Natural killer cell (primary cell): ENCODE data around the gene NRXN2. TPM values are rescaled to one million over a fixed set of nuclear protein-coding genes. Genes with fewer than 3 reads are reported as not detected.
"Not testable (repeated sequence)": the region's sequence is repeated elsewhere in the genome, so short reads cannot be mapped to it uniquely, and the experiment has no call there.

Experiments
- ATAC-seq, 3 donors: fragments of 150-1000 bp in 2 of 3; fragments of 200-7000 bp in 1 of 3; cut with Tn5 transposase; 1 replicate in 1 of 3; 2 replicates in 2 of 3; pipeline ENCODE4 v1.10.0; 2021; ENCODE audit warnings: mild to moderate bottlenecking in 2 of 3, moderate library complexity in 2 of 3
- DNase-seq, 2 donors: peaks; one replicate each; pipeline versions ENCODE4 v3.0.0 to v3.0.0-alpha.2; 2013 to 2021; ENCODE audit warnings: mixed read lengths in 1 of 2
- H3K27ac ChIP-seq: one replicate; pipeline ENCODE4 v1.5.1; 2013; ENCODE audit warnings: mild to moderate bottlenecking, low read length
- H3K27me3 ChIP-seq: one replicate; pipeline ENCODE4 v1.6.1; 2013; ENCODE audit warnings: low read length; ENCODE audit not compliant: control insufficient read depth, insufficient read depth
- H3K36me3 ChIP-seq: one replicate; pipeline ENCODE4 v1.6.1; 2013; ENCODE audit warnings: low read length; ENCODE audit not compliant: control insufficient read depth, insufficient read depth
- H3K4me1 ChIP-seq: one replicate; pipeline ENCODE4 v1.6.1; 2013; ENCODE audit warnings: low read length; ENCODE audit not compliant: control insufficient read depth, insufficient read depth
- H3K4me3 ChIP-seq: one replicate; pipeline ENCODE4 v1.5.1; 2013; ENCODE audit warnings: low read length
- H3K9me3 ChIP-seq: one replicate; pipeline ENCODE4 v1.6.1; 2013; ENCODE audit warnings: low read length; ENCODE audit not compliant: control insufficient read depth, insufficient read depth
- H3K27ac Mint-ChIP-seq, 2 donors: one replicate each; pipeline ENCODE4 v1.8.0; 2022; ENCODE audit warnings: mild to moderate bottlenecking in 2 of 2, mixed read lengths in 2 of 2, moderate library complexity in 1 of 2
- H3K27me3 Mint-ChIP-seq, 2 donors: one replicate each; pipeline ENCODE4 v1.8.0; 2022; ENCODE audit warnings: low read depth in 2 of 2, mixed read lengths in 2 of 2
- H3K36me3 Mint-ChIP-seq: one replicate; pipeline ENCODE4 v1.8.0; 2022; ENCODE audit warnings: mixed read lengths
- H3K4me1 Mint-ChIP-seq, 2 donors: one replicate each; pipeline ENCODE4 v1.8.0; 2022; ENCODE audit warnings: mixed read lengths in 2 of 2
- H3K4me3 Mint-ChIP-seq: one replicate; pipeline ENCODE4 v1.8.0; 2022; ENCODE audit warnings: mild to moderate bottlenecking, moderate library complexity, mixed read lengths
- H3K9me3 Mint-ChIP-seq, 2 donors: one replicate each; pipeline ENCODE4 v1.8.0; 2022; ENCODE audit warnings: mixed read lengths in 2 of 2
- WGBS: methylation state at CpG from one replicate; pipeline ENCODE4 v1.1.7; 2013; ENCODE audit warnings: missing lambda C conversion rate; ENCODE audit not compliant: insufficient coverage; 5-methylcytosine and 5-hydroxymethylcytosine counted together
- intact Hi-C: fragments of 100-400 bp; cut with micrococcal nuclease; formaldehyde crosslinking; loops from one replicate; pipeline ENCODE4 v1.14.2; 2022
- total RNA-seq, 4 donors: library from RNA; stranded (reverse); fragments of 120-200 nt in 1 of 4; gene quantifications; one replicate each; pipeline versions ENCODE4 v1.2.3 to v1.2.4, GENCODE V29; 2013 to 2022
- TF ChIP-seq, protein P1 (sequence below): fragments of 200-600 bp; IDR thresholded peaks from one replicate; pipeline ENCODE4 v1.8.0; 2022; ENCODE audit warnings: antibody characterized with exemption

Gene NRXN2
- total RNA-seq, 3 donors from 2014 or later (not counting 1 experiment from before 2014, with no cell fraction given) = 2.9 to 9.6 (median 7.7) TPM

DNA sequence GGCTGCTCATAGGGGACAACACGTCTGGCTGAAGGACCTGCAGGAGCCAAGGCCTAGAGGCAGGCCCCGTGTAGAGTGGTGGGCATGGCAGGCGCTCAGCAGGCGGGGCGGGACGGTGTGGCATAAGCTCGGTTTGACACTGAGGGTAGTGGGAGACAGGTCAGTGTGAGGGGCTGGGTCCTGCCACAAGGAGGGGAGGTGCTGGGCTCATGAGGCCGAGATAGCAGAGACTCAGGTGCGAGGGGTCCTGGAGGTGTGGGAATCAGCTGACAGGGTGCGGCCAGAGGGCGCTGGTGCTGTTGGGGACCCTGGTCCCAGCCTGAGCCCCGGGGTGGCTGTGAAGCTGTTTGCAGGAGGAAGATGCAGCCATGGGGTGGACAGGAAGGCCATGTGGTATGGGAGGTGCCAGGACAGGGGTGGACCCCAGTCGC, 125.3 kb downstream of the NRXN2 start:
- Mint-ChIP-seq H3K36me3 (no peaks in the 10 kb centered on the region), H3K4me3 (no peak overlapping the region), H3K9me3 (no peaks in the 10 kb centered on the region), H3K4me1 (no peaks in the 10 kb centered on the region), H3K27ac (no peak overlapping the region), H3K27me3 (peaks cover 0 to 4% of the 10 kb centered on the region in 2 donors)
- no peak for ATAC-seq
- no peaks in the 10 kb centered on the region for H3K36me3 ChIP-seq
- DNase-seq = no peak
- no peaks in the 10 kb centered on the region for H3K4me1 ChIP-seq
- no peaks in the 10 kb centered on the region for H3K27me3 ChIP-seq
- H3K9me3 ChIP-seq = no peaks in the 10 kb centered on the region
- H3K27ac ChIP-seq = no peak overlapping the region
- intact Hi-C loops = no loop called here
- TF ChIP-seq, protein P1, sequence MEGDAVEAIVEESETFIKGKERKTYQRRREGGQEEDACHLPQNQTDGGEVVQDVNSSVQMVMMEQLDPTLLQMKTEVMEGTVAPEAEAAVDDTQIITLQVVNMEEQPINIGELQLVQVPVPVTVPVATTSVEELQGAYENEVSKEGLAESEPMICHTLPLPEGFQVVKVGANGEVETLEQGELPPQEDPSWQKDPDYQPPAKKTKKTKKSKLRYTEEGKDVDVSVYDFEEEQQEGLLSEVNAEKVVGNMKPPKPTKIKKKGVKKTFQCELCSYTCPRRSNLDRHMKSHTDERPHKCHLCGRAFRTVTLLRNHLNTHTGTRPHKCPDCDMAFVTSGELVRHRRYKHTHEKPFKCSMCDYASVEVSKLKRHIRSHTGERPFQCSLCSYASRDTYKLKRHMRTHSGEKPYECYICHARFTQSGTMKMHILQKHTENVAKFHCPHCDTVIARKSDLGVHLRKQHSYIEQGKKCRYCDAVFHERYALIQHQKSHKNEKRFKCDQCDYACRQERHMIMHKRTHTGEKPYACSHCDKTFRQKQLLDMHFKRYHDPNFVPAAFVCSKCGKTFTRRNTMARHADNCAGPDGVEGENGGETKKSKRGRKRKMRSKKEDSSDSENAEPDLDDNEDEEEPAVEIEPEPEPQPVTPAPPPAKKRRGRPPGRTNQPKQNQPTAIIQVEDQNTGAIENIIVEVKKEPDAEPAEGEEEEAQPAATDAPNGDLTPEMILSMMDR = no peak
- 87% methylated on average over 13 of the region's 13 CpGs for WGBS
- H3K4me3 ChIP-seq = no peak overlapping the region

DNA sequence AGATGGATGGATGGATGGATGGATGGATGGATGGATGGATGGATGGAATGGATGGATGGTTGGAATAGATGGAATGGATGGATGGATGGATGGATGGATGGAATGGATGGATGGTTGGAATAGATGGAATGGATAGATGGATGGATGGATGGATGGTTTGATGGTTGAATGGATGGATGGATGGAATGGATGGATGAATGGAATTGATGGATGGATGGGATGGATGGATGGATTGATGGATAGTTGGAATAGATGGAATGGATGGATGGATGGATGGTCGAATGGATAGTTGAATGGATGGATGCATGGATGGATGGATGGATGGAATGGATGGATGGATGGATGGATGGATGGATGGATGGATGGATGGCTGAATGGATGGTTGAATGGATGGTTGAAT, 127.1 kb downstream of the NRXN2 start:
- ATAC-seq, H3K9me3 Mint-ChIP-seq, H3K4me3 Mint-ChIP-seq, DNase-seq, H3K27me3 ChIP-seq, H3K36me3 ChIP-seq, H3K36me3 Mint-ChIP-seq, H3K27ac ChIP-seq, H3K4me1 ChIP-seq, H3K4me3 ChIP-seq, intact Hi-C loops, H3K9me3 ChIP-seq, H3K4me1 Mint-ChIP-seq, H3K27me3 Mint-ChIP-seq, H3K27ac Mint-ChIP-seq: not testable (repeated sequence)
- 58% methylated on average over 1 of the region's 1 CpG for WGBS

DNA sequence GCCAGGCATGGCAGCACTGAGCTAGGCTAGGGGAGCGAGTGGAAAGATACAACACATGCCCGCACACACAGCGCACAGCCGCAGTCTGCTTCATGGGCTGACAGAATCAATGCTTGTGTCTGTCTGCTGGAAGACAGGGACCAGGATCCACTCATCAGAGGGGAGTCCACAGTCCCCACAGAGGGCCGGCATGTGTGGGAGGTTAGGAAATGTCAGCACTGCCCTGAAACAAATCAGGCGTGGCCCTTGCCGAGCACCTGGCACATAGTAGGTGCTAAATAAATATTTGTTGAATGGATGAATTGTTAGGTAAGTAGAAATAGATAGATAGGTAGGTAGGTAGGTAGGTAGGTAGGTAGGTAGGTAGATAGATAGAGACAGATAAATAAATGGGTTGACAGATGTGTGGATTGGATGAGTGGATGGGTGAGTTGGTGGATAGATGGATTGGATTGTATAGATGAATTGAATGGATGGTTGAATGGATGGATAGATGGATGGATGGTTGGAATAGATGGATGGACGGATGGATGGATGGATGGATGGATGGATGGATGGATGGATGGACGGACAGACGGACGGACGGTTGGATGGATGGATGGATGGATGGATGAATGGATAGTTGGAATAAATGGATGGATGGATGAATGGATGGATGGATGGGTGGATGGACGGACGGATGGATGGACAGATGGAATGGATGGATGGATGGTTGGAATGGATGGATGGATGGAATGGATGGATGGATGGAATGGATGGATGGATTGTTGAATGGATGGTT, 128.6 kb downstream of the NRXN2 start:
- Mint-ChIP-seq H3K4me3 (no peak overlapping the region), H3K27me3 (peaks cover 0 to 5% of the 10 kb centered on the region in 2 donors), H3K36me3 (no peaks in the 10 kb centered on the region), H3K27ac (no peak overlapping the region), H3K4me1 (no peaks in the 10 kb centered on the region), H3K9me3 (no peaks in the 10 kb centered on the region)
- ATAC-seq = no peak
- Histone ChIP-seq H3K4me1 (no peaks in the 10 kb centered on the region), H3K27ac (no peak overlapping the region), H3K27me3 (no peaks in the 10 kb centered on the region), H3K9me3 (no peaks in the 10 kb centered on the region), H3K36me3 (no peaks in the 10 kb centered on the region), H3K4me3 (no peak overlapping the region)
- intact Hi-C loops = no loop called here
- TF ChIP-seq, protein P1 = no peak
- 92% methylated on average over 14 of the region's 14 CpGs for WGBS
- no peak for DNase-seq

DNA sequence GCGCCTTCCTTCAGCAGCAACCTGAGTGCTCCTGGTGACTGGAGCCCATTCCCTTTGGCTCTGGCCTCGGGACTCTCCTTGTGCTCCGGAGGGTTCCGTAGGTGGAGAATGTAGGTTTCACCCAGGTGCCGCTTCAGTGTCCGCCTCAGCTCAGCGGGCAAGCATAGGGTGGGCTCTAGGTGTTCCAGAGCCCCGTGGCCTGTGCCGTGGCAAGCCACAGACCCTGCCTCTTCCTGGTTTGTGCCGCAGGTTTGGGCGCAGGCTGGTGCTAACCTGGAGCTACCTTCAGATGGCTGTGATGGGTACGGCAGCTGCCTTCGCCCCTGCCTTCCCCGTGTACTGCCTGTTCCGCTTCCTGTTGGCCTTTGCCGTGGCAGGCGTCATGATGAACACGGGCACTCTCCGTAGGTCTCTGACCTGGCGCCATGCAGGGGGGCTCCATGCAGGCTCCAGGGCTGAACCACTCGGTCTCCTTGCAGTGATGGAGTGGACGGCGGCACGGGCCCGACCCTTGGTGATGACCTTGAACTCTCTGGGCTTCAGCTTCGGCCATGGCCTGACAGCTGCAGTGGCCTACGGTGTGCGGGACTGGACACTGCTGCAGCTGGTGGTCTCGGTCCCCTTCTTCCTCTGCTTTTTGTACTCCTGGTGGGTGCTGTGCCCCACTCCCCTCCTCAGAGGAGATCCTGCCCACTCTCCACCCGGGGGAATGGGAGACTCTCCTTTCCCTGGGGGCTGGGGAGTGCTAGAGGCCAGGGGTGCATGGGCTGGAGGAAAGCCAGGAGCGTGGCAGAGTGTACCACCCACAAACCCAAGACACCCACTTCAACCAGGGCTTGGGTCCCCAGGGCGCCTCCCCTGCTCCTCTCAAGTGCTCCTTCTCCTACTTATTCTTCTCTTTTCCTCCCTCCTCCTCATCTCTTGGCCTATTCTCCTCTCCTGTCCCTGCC, 129.6 kb downstream of the NRXN2 start:
- intact Hi-C loops = no loop called here
- WGBS = 83% methylated on average over 31 of the region's 32 CpGs
- Histone ChIP-seq H3K9me3 (no peaks in the 10 kb centered on the region), H3K4me3 (no peak overlapping the region), H3K36me3 (no peaks in the 10 kb centered on the region), H3K4me1 (no peaks in the 10 kb centered on the region), H3K27ac (no peak overlapping the region), H3K27me3 (no peaks in the 10 kb centered on the region)
- ATAC-seq (peak in 1 of 3 donors; percentile 29), DNase-seq (no peak)
- Mint-ChIP-seq H3K36me3 (no peaks in the 10 kb centered on the region), H3K4me3 (no peak overlapping the region), H3K27ac (no peak overlapping the region), H3K4me1 (no peaks in the 10 kb centered on the region), H3K9me3 (peaks cover 2 to 3% of the 10 kb centered on the region in 2 donors), H3K27me3 (peaks cover 0 to 8% of the 10 kb centered on the region in 2 donors)
- TF ChIP-seq, protein P1 = no peak
